Osteocyte (in vitro differentiated cells): ENCODE results near the gene GLIS2. TPM values are rescaled to one million over a fixed set of nuclear protein-coding genes. Genes with fewer than 3 reads are reported as not detected.

Experiments used
- DNase-seq: peaks from one replicate; pipeline ENCODE4 v3.0.0; 2021; ENCODE audit warnings: mixed read lengths; ENCODE audit not compliant: unreplicated experiment; ENCODE audit errors: extremely low spot score
- H3K27ac Mint-ChIP-seq: one replicate; pipeline ENCODE4 v1.8.0; 2021; ENCODE audit warnings: mild to moderate bottlenecking, mixed read lengths; ENCODE audit not compliant: unreplicated experiment
- H3K27me3 Mint-ChIP-seq: one replicate; pipeline ENCODE4 v1.8.0; 2021; ENCODE audit warnings: mixed read lengths; ENCODE audit not compliant: unreplicated experiment
- H3K36me3 Mint-ChIP-seq: one replicate; pipeline ENCODE4 v1.8.0; 2021; ENCODE audit warnings: mixed read lengths; ENCODE audit not compliant: unreplicated experiment
- H3K4me1 Mint-ChIP-seq: one replicate; pipeline ENCODE4 v1.8.0; 2021; ENCODE audit warnings: mixed read lengths; ENCODE audit not compliant: unreplicated experiment
- H3K4me3 Mint-ChIP-seq: one replicate; pipeline ENCODE4 v1.8.0; 2021; ENCODE audit warnings: mild to moderate bottlenecking, moderate library complexity, mixed read lengths; ENCODE audit not compliant: unreplicated experiment
- H3K9me3 Mint-ChIP-seq: one replicate; pipeline ENCODE4 v1.8.0; 2021; ENCODE audit warnings: mixed read lengths; ENCODE audit not compliant: unreplicated experiment
- total RNA-seq: library from RNA; stranded (reverse); gene quantifications from 2 replicates; pipeline ENCODE4 v1.2.1, GENCODE V29; 2021
- TF ChIP-seq, protein P1 (sequence below): fragments of 200-600 bp; sonication (generic); IDR thresholded peaks from 2 replicates; pipeline ENCODE4 v1.5.0; 2021; ENCODE audit warnings: antibody characterized with exemption, mild to moderate bottlenecking, moderate library complexity

Gene GLIS2
- total RNA-seq, 1 donor from 2014 or later, result 59.9 TPM

GRCh38 chr16:4359914-4360313 lies 44.0 kb downstream of the GLIS2 start:
- no peak for DNase-seq
- H3K36me3 Mint-ChIP-seq, result peaks cover 4% of the 10 kb centered on the region
- no peak overlapping the region for H3K27ac Mint-ChIP-seq
- H3K9me3 Mint-ChIP-seq, result no peaks in the 10 kb centered on the region
- H3K27me3 Mint-ChIP-seq, result no peaks in the 10 kb centered on the region
- no peak overlapping the region for H3K4me3 Mint-ChIP-seq
- TF ChIP-seq, protein P1, sequence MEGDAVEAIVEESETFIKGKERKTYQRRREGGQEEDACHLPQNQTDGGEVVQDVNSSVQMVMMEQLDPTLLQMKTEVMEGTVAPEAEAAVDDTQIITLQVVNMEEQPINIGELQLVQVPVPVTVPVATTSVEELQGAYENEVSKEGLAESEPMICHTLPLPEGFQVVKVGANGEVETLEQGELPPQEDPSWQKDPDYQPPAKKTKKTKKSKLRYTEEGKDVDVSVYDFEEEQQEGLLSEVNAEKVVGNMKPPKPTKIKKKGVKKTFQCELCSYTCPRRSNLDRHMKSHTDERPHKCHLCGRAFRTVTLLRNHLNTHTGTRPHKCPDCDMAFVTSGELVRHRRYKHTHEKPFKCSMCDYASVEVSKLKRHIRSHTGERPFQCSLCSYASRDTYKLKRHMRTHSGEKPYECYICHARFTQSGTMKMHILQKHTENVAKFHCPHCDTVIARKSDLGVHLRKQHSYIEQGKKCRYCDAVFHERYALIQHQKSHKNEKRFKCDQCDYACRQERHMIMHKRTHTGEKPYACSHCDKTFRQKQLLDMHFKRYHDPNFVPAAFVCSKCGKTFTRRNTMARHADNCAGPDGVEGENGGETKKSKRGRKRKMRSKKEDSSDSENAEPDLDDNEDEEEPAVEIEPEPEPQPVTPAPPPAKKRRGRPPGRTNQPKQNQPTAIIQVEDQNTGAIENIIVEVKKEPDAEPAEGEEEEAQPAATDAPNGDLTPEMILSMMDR, result no peak
- H3K4me1 Mint-ChIP-seq, result no peaks in the 10 kb centered on the region

GRCh38 chr16:4360538-4361021 lies 44.7 kb downstream of the GLIS2 start:
- peaks cover 4% of the 10 kb centered on the region for H3K36me3 Mint-ChIP-seq
- no peaks in the 10 kb centered on the region for H3K4me1 Mint-ChIP-seq
- no peak overlapping the region for H3K27ac Mint-ChIP-seq
- H3K9me3 Mint-ChIP-seq, result no peaks in the 10 kb centered on the region
- TF ChIP-seq, protein P1, result no peak
- DNase-seq, result no peak
- H3K4me3 Mint-ChIP-seq, result no peak overlapping the region
- H3K27me3 Mint-ChIP-seq, result no peaks in the 10 kb centered on the region

- Mint-ChIP-seq H3K9me3 (no peaks in the 10 kb centered on the region), H3K27ac (no peak overlapping the region), H3K36me3 (peaks cover 4% of the 10 kb centered on the region), H3K4me3 (no peak overlapping the region), H3K27me3 (no peaks in the 10 kb centered on the region), H3K4me1 (no peaks in the 10 kb centered on the region)
- DNase-seq, result no peak
- TF ChIP-seq, protein P1, result no peak
Observed at GRCh38 chr16:4361033-4361943, 45.4 kb downstream of the GLIS2 start.

DNA sequence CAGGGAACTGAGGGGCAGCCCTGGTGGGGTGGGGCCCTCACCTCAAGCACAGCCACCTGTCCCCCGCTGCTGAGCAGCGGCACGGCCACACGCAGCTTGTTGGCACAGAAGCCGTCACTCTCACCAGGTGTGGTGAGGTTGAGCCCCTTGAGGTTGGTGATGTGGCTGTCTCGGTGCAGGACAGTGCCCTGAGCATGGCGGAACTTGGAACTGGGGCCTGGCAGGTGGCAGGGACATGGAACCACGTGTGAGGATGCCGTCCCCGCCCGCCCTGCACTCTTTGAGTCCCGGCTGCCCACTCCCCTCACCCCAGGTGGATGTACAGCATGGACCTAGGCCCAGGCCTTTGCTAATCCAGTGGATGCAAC lies 46.1 kb downstream of the GLIS2 start:
- no peak for DNase-seq
- no peaks in the 10 kb centered on the region for H3K4me1 Mint-ChIP-seq
- H3K9me3 Mint-ChIP-seq, result no peaks in the 10 kb centered on the region
- TF ChIP-seq, protein P1, result no peak
- peaks cover 4% of the 10 kb centered on the region for H3K36me3 Mint-ChIP-seq
- H3K4me3 Mint-ChIP-seq, result no peak overlapping the region
- no peak overlapping the region for H3K27ac Mint-ChIP-seq
- no peaks in the 10 kb centered on the region for H3K27me3 Mint-ChIP-seq

- peaks cover 1% of the 10 kb centered on the region for H3K4me1 Mint-ChIP-seq
- DNase-seq, result no peak
- TF ChIP-seq, protein P1, result no peak
- peaks cover 6% of the 10 kb centered on the region for H3K36me3 Mint-ChIP-seq
- no peak overlapping the region for H3K4me3 Mint-ChIP-seq
- H3K27ac Mint-ChIP-seq, result no peak overlapping the region
- H3K9me3 Mint-ChIP-seq, result no peaks in the 10 kb centered on the region
- no peaks in the 10 kb centered on the region for H3K27me3 Mint-ChIP-seq
Observed at GRCh38 chr16:4362476-4363135, 46.7 kb downstream of the GLIS2 start.
